Fibroblast of skin of right quadriceps (primary cell): ENCODE results near the gene SHC3.

Source experiments
- DNase-seq: peaks from one replicate; pipeline ENCODE4 v3.0.0-alpha.2; 2013

SHC3 gene

DNA sequence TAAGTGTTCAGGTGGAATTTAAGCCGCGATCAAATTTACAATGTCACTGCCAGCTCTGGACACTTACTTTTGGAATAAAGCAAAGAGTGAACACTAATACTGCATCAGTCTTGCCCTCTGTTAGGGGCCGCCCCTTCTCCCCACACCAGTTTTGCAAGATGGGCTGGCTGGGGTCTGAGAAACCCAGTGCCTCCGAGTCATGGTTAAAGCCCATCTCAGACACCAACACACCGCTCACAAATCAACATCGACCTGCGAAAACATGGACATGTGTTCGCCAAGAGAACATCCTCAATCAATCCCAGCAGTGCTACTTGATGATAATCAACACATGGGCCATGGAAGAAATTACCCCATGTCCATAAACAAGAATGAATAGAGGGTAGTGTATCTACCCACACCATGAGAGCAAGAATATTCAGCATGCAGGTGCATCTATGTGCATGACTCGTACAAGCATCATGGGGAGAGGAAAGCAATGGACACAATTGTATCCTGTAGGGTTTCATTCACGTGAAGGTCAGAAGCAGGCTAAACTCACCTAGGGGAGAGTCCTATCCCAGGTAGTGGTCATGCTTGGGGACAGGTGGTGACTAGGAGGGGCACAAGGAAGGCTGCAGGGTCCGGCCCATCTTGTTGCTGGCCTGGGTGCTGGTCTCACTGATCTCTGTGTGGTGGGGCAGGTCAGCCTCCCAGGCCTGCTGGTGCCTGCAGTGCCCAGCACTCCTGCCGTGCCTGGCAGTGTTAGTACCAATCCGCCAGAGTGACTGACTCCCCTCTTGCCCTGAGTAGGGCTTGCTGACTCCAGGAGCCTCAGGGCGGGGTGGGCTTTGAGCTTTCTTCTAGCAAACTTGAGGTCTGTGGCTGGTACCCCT is 182.3 kb downstream of the SHC3 start:
- no peak for DNase-seq

GRCh38 chr9:88995627-88996026 is 183.0 kb downstream of the SHC3 start:
- no peak for DNase-seq

DNA sequence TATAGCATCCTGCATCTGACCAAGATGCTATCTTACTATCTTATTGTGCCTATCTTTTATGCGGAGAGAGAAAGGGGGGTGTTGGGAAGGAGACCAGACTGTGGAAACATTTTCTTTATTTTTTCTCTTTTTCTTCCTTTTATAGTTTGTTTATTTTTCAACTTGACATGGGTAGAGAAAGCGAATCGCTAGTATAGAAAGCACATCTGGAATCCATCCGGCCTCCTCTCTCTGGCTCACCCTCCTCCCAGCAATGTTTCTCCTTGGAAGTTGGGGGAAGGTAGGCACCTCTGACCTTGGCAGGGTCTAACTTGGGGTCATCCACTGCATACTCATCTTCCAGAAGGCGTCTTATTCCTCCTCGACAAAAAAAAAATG is 183.4 kb downstream of the SHC3 start:
- DNase-seq: no peak

GRCh38 chr9:88994469-88995199 is 184.0 kb downstream of the SHC3 start:
- DNase-seq: peak; percentile 67

- DNase-seq: no peak
Measured at GRCh38 chr9:88993871-88994460, 184.7 kb downstream of the SHC3 start.

GRCh38 chr9:88993327-88993726 is 185.3 kb downstream of the SHC3 start:
- DNase-seq: no peak

DNA sequence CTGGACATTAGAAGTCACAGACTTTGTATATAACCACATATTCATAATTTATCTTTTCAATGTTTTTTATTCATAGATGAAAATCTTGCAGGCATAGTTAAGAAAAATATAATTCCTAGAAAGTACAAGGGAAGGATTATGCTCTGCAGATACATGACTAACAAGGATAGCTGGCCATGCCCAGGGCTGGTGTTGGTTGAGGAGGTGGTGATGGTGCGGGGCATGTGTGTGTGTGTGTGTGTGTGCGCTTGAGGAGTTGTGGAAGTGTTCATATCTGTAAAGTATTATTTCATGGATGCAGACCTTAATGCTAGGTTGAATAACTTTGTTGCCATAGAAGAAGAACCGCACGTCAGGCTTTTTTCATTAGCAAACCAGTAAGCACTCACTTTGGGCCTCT is 186.1 kb downstream of the SHC3 start:
- no peak for DNase-seq

- DNase-seq: peak; percentile 44
Measured at GRCh38 chr9:88991066-88992034, 187.3 kb downstream of the SHC3 start, which contains the start of gene S1PR3. TSS of gene S1PR3 (plus strand) at chr9:88991468. CDS start at chr9:89001201, 9,733 bp downstream.

- DNase-seq: no peak
Measured at GRCh38 chr9:88990729-88991065, 187.9 kb downstream of the SHC3 start.

DNA sequence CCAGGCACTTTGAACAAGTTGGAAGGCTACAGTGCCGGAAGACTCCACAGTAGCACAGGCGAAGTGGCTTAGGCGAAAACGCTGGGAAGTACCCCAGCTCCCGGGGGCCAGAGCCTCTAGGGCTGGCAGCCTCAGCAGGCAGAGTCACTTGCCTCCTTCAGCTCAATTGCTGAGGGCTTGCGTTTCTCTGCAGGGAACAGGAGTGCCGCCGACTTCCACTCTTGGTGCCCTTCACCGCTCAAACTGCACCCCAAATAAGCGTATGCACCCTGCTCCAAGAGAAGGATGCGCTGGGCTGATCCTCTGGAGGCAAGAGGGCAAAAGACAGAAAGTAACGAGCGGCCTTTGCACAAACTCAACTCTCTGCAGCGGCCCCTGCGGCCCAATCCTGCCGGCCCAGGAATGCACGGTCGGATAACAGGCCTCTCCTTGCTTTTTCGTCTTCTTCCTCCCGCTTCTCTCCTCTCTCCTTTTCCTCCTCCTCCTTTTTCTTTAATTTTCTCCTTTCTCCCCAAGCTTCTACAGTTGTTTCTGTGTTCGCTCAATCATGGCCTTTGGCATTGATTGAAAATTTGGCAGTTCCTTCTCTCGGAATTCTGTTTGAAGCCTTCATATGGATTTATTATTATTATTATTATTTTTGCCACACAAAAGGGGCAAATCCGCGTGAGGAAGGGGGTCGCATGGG is 188.4 kb downstream of the SHC3 start:
- DNase-seq: no peak

DNA sequence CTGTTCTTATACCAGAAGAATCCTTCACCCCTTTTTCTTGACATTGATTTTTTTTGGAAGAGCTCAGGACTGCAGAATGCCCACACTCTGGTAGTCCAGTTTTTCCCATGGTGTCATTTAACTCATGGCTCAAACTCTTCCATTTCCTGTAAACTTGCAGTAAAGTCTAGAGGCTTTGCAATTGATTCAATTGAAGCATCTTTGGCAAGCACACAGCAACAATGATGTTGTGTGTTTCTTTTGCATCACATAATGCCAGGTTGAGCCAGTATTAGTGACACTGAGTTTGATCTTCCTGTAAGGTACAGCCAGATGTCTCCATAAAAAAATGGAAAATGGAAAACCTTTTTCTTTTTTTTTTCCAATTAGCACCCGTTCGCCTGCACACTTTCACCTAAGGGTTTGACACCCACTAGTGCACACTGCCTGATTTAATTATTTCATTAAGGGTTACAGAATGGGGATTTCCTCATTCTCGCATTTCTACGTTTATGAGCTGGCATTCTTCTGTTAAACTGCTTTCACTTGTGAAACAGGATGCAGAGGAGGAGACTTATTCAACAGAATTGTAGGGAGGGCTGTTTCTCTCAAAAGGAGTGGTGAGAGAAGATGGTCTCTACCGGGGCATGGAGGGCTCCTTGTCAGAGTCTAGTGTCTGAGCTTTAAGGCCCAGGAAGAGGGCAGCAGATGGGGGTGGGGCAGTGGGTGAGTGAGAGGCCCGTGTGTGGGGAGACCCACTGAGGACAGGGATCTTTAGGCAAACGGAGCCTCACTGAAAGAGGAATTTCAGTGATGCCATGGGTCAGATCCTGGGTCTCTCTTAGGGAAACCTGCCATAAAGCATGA is 189.6 kb downstream of the SHC3 start:
- DNase-seq: peak; percentile 68

GRCh38 chr9:88987661-88988060 is 191.0 kb downstream of the SHC3 start:
- no peak for DNase-seq

- DNase-seq: no peak
Measured at GRCh38 chr9:88986776-88987175, 191.8 kb downstream of the SHC3 start.

GRCh38 chr9:88985616-88986015 is 193.0 kb downstream of the SHC3 start:
- DNase-seq: no peak

DNA sequence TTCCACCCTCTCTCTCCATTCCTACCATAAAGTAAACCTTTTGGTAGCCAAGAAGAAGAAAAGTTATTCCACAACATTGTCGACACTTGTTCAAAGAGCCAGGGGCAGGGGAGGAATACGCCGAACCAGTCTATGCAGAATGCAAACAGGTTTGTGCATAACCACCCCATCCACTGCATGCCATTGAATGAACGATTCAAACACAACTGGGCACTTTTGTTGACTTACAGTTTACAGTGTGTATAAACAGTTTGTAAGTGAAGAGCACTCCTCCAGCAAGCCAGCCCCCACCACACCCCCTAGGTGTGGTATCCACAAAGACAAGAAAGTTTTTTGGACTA is 194.1 kb downstream of the SHC3 start:
- DNase-seq: no peak

DNA sequence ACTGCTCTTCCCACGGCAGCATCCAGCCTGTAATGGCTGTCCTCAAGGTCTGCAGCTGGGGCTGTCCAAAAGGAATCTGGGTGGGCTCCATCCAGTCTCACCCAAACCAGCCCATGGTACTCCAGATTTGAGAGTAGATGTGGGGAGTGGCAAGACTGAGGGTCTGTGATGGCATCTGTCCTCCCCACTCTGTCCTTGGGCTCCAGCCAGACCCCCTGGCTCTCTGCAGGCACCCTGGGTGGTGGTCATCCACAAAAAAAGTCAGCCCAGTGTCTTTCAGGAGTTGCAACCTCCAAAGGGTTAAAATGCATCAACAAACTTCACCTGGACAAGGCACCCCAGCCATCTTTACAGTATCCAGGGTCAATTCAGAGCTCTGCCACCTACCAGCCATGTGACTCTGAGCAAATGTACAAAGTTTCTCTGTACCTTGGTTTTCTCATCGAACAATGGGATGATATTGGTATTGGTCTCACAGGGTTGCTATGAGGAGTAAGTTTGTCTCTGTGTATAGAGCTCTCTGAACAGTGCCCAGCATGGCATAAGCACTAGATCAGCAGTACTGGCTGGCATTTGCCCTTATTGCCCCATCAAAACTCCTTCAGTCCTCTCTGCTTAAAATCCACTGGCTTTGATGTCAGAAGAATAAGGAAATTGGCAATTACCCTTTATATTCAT is 194.6 kb downstream of the SHC3 start:
- DNase-seq: no peak

GRCh38 chr9:88980740-88981203 is 197.8 kb downstream of the SHC3 start:
- DNase-seq: peak; percentile 90

DNA sequence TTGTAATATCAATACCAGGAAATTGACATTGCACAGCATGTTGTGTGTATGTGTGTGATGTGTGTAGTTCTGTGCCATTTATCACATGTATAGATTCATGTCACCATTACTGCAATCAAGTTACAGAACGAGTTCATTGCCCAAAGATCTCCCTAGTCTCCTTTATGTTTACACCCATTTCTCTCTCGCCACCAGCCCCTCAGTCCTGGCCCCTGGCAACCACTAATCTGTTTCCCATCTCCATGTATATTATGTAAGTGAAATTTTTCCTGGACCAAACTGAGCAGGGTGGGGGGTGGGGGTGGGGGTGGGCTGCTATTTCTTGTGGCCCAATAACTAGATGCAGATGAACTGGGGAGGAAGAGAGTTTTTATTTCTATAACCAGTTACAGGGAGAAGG is 198.8 kb downstream of the SHC3 start:
- DNase-seq: no peak

DNA sequence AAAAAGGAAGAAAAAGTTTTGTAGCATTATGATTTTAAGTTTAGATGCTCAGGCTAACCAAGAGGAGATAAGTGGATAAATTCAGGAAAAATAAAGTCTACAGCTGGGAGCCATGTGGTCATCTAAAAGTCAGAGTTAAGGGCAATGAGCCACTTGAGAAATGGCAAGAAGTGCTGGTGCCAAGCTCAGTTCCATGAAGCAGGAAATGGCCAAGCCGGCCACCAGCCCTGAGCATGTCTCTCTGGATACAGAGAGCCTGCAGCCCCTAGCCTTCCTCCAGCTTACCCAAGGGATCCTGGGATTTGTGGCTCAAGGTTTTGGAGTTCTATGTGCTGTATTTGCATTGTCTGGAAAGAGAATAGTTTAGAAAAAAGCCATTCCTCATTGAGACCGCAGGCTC is 199.6 kb downstream of the SHC3 start:
- no peak for DNase-seq

- no peak for DNase-seq
Measured at GRCh38 chr9:88978034-88978433, 200.6 kb downstream of the SHC3 start.

DNA sequence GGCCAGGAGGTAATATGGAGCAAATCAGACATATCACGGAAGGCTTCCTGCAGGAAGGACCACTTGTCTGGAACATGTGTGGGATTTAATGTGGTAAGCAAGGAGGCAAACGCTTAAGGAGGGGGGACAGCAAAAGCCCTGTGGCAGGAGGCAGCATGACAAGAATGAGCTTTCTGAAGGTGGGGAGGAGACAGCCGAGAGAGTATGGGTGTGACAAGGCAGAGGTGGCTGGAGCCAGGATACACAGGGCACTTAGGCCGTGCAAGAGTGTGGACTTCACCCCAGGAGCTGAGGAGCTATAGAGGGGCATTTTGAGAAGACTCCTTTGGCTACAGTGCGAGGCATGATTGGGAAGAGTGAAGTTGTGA is 201.7 kb downstream of the SHC3 start:
- no peak for DNase-seq
